H1 (cell line): Measurements from ENCODE around the gene ZNF212. TPM values are rescaled to one million over a fixed set of nuclear protein-coding genes. Genes with fewer than 3 reads are reported as not detected.

Experiments used
- CTCF ChIA-PET: fragments of 300-600 bp; sonication (Branson Sonifier 250); formaldehyde crosslinking; loops from one replicate; lab custom pipeline; 2021; ENCODE audit not compliant: partially characterized antibody; lab: Charles Lee
- POLR2A ChIA-PET: fragments of 300-600 bp; sonication (Branson Sonifier 250); formaldehyde crosslinking; loops from one replicate; lab custom pipeline; 2021; ENCODE audit warnings: inconsistent platforms; ENCODE audit not compliant: partially characterized antibody; lab: Charles Lee
- DNase-seq, 2 experiments: peaks; one replicate each; pipeline versions ENCODE4 v3.0.0 to v3.0.0-alpha.2; 2010 to 2022; ENCODE audit warnings: low spot score in 2 of 2, low read depth in 1 of 2, mixed read lengths in 1 of 2
- FAIRE-seq: peaks from 2 replicates; lab custom pipeline; 2011; peaks lifted over from hg19 to GRCh38; lab: Jason Lieb, UNC
- H2AFZ ChIP-seq: 2 replicates; pipeline ENCODE4 v1.8.1; 2012; ENCODE audit warnings: low read length, inconsistent platforms
- H2AK5ac ChIP-seq: 2 replicates; pipeline ENCODE4 v1.6.1; 2013; ENCODE audit warnings: low read depth, low read length
- H2BK120ac ChIP-seq: replicated peaks from 2 replicates; pipeline ENCODE3; 2013; ENCODE audit warnings: low read depth, low read length, inconsistent platforms
- H2BK12ac ChIP-seq: 2 replicates; pipeline ENCODE4 v1.6.1; 2013; ENCODE audit warnings: low read depth, low read length
- H2BK15ac ChIP-seq: 2 replicates; pipeline ENCODE4 v1.6.1; 2013; ENCODE audit warnings: low read length
- H2BK20ac ChIP-seq: 2 replicates; pipeline ENCODE4 v1.6.1; 2013; ENCODE audit warnings: low read length
- H2BK5ac ChIP-seq: 2 replicates; pipeline ENCODE4 v1.6.1; 2013; ENCODE audit warnings: low read depth, low read length
- H3K14ac ChIP-seq: 2 replicates; pipeline ENCODE4 v1.6.1; 2013; ENCODE audit warnings: inconsistent platforms; ENCODE audit not compliant: insufficient read length
- H3K18ac ChIP-seq: 2 replicates; pipeline ENCODE4 v1.6.1; 2013; ENCODE audit warnings: low read length; ENCODE audit errors: extremely low read depth
- H3K23ac ChIP-seq: 2 replicates; pipeline ENCODE4 v1.6.1; 2013; ENCODE audit warnings: inconsistent platforms; ENCODE audit not compliant: insufficient read length
- H3K23me2 ChIP-seq: 2 replicates; pipeline ENCODE4 v1.6.1; 2013; ENCODE audit warnings: low read depth, low read length
- H3K27ac ChIP-seq: 2 replicates; pipeline ENCODE4 v1.6.1; 2011; ENCODE audit warnings: low read depth, low read length, inconsistent platforms
- H3K27me3 ChIP-seq, 4 experiments: replicated peaks in 1 of 4; 1 replicate in 1 of 4; 2 replicates in 3 of 4; pipeline versions ENCODE4 v1.6.1 to v1.8.1; 2011 to 2013; ENCODE audit warnings: low read length in 3 of 4, mild to moderate bottlenecking in 3 of 4, inconsistent platforms in 2 of 4, mixed read lengths in 2 of 4, moderate library complexity in 1 of 4; ENCODE audit not compliant: control insufficient read depth in 3 of 4, insufficient read depth in 3 of 4; ENCODE audit errors: extremely low read depth in 1 of 4
- H3K36me3 ChIP-seq, 4 experiments: 2 replicates each; pipeline versions ENCODE4 v1.6.1 to v1.8.1; 2011 to 2013; ENCODE audit warnings: mild to moderate bottlenecking in 4 of 4, low read length in 3 of 4, moderate library complexity in 2 of 4, control low read depth in 1 of 4, inconsistent platforms in 1 of 4; ENCODE audit not compliant: insufficient read depth in 4 of 4, control insufficient read depth in 2 of 4
- H3K4ac ChIP-seq: replicated peaks from 2 replicates; pipeline ENCODE3; 2013; ENCODE audit warnings: low read length, low read depth, mixed read lengths, inconsistent platforms; ENCODE audit not compliant: insufficient read length
- H3K4me1 ChIP-seq, 4 experiments: replicated peaks in 1 of 4; 1 replicate in 1 of 4; 2 replicates in 3 of 4; pipeline versions ENCODE4 v1.6.1 to v1.8.1; 2011 to 2013; ENCODE audit warnings: low read length in 3 of 4, inconsistent platforms in 2 of 4, mixed read lengths in 1 of 4; ENCODE audit not compliant: insufficient read depth in 4 of 4, control insufficient read depth in 3 of 4
- H3K4me2 ChIP-seq, 2 experiments: 2 replicates each; pipeline versions ENCODE4 v1.6.1 to v1.8.1; 2011 to 2013; ENCODE audit warnings: low read depth in 2 of 2, low read length in 2 of 2, control low read depth in 1 of 2, inconsistent platforms in 1 of 2, mild to moderate bottlenecking in 1 of 2; ENCODE audit not compliant: insufficient read depth in 1 of 2
- H3K4me3 ChIP-seq, 4 experiments: fragments of 200-600, 300-600 bp in 1 of 4; sonication (generic), shearing (Covaris generic), sonication (Bioruptor Twin) in 1 of 4; 2 replicates each; pipeline versions ENCODE4 v1.5.1 to v1.8.1; 2011 to 2016; ENCODE audit warnings: low read length in 4 of 4, low read depth in 3 of 4, control low read depth in 2 of 4, inconsistent platforms in 2 of 4, mild to moderate bottlenecking in 2 of 4, mixed read lengths in 1 of 4, moderate library complexity in 1 of 4; ENCODE audit not compliant: insufficient read depth in 2 of 4; ENCODE audit errors: extremely low read depth in 1 of 4
- H3K56ac ChIP-seq: replicated peaks from 2 replicates; pipeline ENCODE3; 2013; ENCODE audit warnings: low read depth, mild to moderate bottlenecking, mixed read lengths, low read length, inconsistent platforms; ENCODE audit not compliant: insufficient read length
- H3K79me1 ChIP-seq: 2 replicates; pipeline ENCODE4 v1.6.1; 2013; ENCODE audit warnings: low read depth, low read length, control low read depth
- H3K79me2 ChIP-seq, 2 experiments: 2 replicates each; pipeline versions ENCODE4 v1.6.1 to v1.8.1; 2012 to 2013; ENCODE audit warnings: low read length in 2 of 2, mild to moderate bottlenecking in 2 of 2, inconsistent platforms in 1 of 2; ENCODE audit not compliant: insufficient read depth in 2 of 2, control insufficient read depth in 1 of 2
- H3K9ac ChIP-seq, 4 experiments: replicated peaks in 1 of 4; 1 replicate in 1 of 4; 2 replicates in 3 of 4; pipeline versions ENCODE4 v1.6.1 to v1.8.1; 2011 to 2013; ENCODE audit warnings: low read depth in 3 of 4, low read length in 3 of 4, control low read depth in 2 of 4, mild to moderate bottlenecking in 2 of 4, moderate library complexity in 2 of 4, inconsistent platforms in 1 of 4; ENCODE audit errors: extremely low read depth in 1 of 4
- H3K9me3 ChIP-seq, 2 experiments: 2 replicates each; pipeline versions ENCODE4 v1.6.1 to v1.8.1; 2012 to 2013; ENCODE audit warnings: mild to moderate bottlenecking in 2 of 2, moderate library complexity in 2 of 2, control low read depth in 1 of 2, inconsistent platforms in 1 of 2, low read depth in 1 of 2, low read length in 1 of 2, mixed read lengths in 1 of 2; ENCODE audit not compliant: insufficient read depth in 2 of 2
- H4K20me1 ChIP-seq, 2 experiments: replicated peaks in 1 of 2; 2 replicates each; pipeline versions ENCODE3 to v1.8.1; 2011 to 2013; ENCODE audit warnings: inconsistent platforms in 2 of 2, low read length in 2 of 2, mild to moderate bottlenecking in 1 of 2; ENCODE audit not compliant: insufficient read depth in 2 of 2, control insufficient read depth in 1 of 2
- H4K5ac ChIP-seq: 2 replicates; pipeline ENCODE4 v1.6.1; 2013; ENCODE audit warnings: low read length, low read depth, mixed read lengths, inconsistent platforms; ENCODE audit not compliant: insufficient read length
- H4K8ac ChIP-seq: 2 replicates; pipeline ENCODE4 v1.8.0; 2013; ENCODE audit warnings: mild to moderate bottlenecking, moderate library complexity, low read length, inconsistent platforms; ENCODE audit not compliant: insufficient read depth; ENCODE audit errors: extremely low read depth
- H4K91ac ChIP-seq: replicated peaks from 2 replicates; pipeline ENCODE3; 2013; ENCODE audit warnings: low read length, mixed read lengths, inconsistent platforms; ENCODE audit not compliant: insufficient read length
- TAF7 ChIP-seq: optimal IDR thresholded peaks from 2 replicates; pipeline ENCODE3; 2011; ENCODE audit warnings: low read depth, mild to moderate bottlenecking, inconsistent platforms, low read length, moderate library complexity, borderline replicate concordance
- WGBS, 2 experiments: shearing (Covaris generic) in 1 of 2; methylation state at CpG; one replicate each; pipeline versions ENCODE4 v1.1.6 to v1.1.7; 2013 to 2015; ENCODE audit warnings: low lambda C conversion rate in 2 of 2, mixed read lengths in 2 of 2, inconsistent platforms in 1 of 2, low coverage in 1 of 2, missing lambda C conversion rate in 1 of 2; ENCODE audit not compliant: insufficient replicate concordance in 2 of 2, insufficient coverage in 1 of 2, insufficient read length in 1 of 2; ENCODE audit errors: extremely low coverage in 1 of 2, missing lambda C conversion rate in 1 of 2; 5-methylcytosine and 5-hydroxymethylcytosine counted together
- polyA plus RNA-seq, 7 experiments: library from polyadenylated mRNA; depleted of rRNA in 3 of 7; stranded (reverse) in 5 of 7; unstranded in 2 of 7; fragments of >200 nt in 5 of 7; fragments of 200-250 nt in 2 of 7; gene quantifications; 1 replicate in 5 of 7; 2 replicates in 1 of 7; 4 replicates in 1 of 7; pipeline versions ENCODE4 v1.2.1 to v1.2.3, GENCODE V29; 2011 to 2013; ENCODE audit warnings: missing spikeins in 2 of 7, mixed read lengths in 2 of 7
- total RNA-seq: library from RNA; stranded (reverse); fragmentation: NEBNext Ultra II Directional; extraction: Animal tissue kit (Norgen Biotek cat#: 25700); gene quantifications from 2 replicates; pipeline ENCODE4 v1.2.1, GENCODE V29; 2021

ZNF212 gene
- total and polyA plus RNA-seq, 2 of the 8 experiments (the other 6 are each of a cell fraction or from before 2014, with no cell fraction given): 6.7 to 19.3 TPM

DNA sequence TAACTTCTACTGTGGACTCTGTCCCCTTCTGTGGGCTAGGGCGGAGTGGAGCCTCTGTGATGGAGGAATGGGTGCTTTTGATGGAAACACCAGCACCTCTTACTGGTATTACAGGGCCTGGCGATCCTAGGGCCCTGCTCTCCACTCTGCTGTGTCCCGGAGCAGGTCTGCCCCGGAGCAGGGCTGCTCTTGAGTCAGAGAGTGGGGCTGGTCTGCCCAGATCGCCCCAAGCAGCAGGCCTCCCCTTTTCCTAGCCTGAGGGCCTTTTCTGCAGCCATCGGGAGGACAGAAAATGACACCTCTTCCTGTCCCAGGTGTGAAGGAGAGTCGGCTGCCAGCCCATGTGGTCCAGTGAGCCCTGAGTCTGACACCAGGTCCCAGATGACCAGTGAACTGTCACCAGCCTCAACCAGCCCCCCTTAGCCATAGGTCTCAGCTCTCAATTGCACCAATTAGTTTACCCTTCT lies 42.7 kb upstream of the ZNF212 start:
- no peak overlapping the region for H3K27ac ChIP-seq
- H3K27me3 ChIP-seq: no peaks in the 10 kb centered on the region
- H3K9ac ChIP-seq: peak overlapping the region in 3 of 4 experiments; percentile 64 to 93 (median 91); a peak in 5 of 7 replicates
- no peak overlapping the region for H2BK5ac ChIP-seq
- H3K14ac ChIP-seq: no peak overlapping the region
- H3K4ac ChIP-seq: peak overlapping the region; percentile 41
- H3K79me1 ChIP-seq: peaks cover 8% of the 10 kb centered on the region
- no peak overlapping the region for H3K18ac ChIP-seq
- peak overlapping the region; percentile 7; the same call in 1 of the 2 replicates for H4K8ac ChIP-seq
- H2BK20ac ChIP-seq: no peak overlapping the region
- CTCF ChIA-PET: interaction anchor here (0.8 to 2.9 kb wide), 5 partner anchors 13 to 226 kb away, joined by 3 to 8 read pairs (median 5); no protein-coding TSS in a partner anchor
- peak overlapping the region; percentile 89 to 91 for H3K4me2 ChIP-seq
- peaks cover 5% of the 10 kb centered on the region; the same call in 1 of the 2 replicates for H3K23me2 ChIP-seq
- H3K4me1 ChIP-seq: peaks cover 0 to 5% (median 4%) of the 10 kb centered on the region in 4 experiments; a peak in 5 of 7 replicates
- no peak for DNase-seq
- H2AK5ac ChIP-seq: no peak overlapping the region
- peaks cover 20 to 35% (median 29%) of the 10 kb centered on the region in 4 experiments for H3K36me3 ChIP-seq
- no peak overlapping the region for H3K23ac ChIP-seq
- 66% methylated on average over 7 of the region's 7 CpGs; no CpG with 5 or more reads in 1 of the 2 experiments for WGBS, 2 experiments
- H4K91ac ChIP-seq: peak overlapping the region; percentile 10
- H3K4me3 ChIP-seq: peak overlapping the region; percentile 78 to 94 (median 88)
- no peak overlapping the region for H4K5ac ChIP-seq
- peak overlapping the region; percentile 27; the same call in 1 of the 2 replicates for H2BK12ac ChIP-seq
- no peak for FAIRE-seq
- H4K20me1 ChIP-seq: peaks cover 2 to 4% of the 10 kb centered on the region in 2 experiments
- H2AFZ ChIP-seq: no peak overlapping the region
- H3K9me3 ChIP-seq: no peaks in the 10 kb centered on the region
- no peak overlapping the region for H2BK15ac ChIP-seq
- no peak overlapping the region for H3K56ac ChIP-seq
- H2BK120ac ChIP-seq: no peak overlapping the region
- peaks cover 3 to 27% of the 10 kb centered on the region in 2 experiments; a peak in 3 of 4 replicates for H3K79me2 ChIP-seq
- POLR2A ChIA-PET: interaction anchor here (0.9 to 7.8 kb wide), 10 partner anchors 8 to 131 kb away, joined by 3 to 82 read pairs (median 7); partner anchors contain the start of genes ZNF398 and ZNF783
- no peak for TF ChIP-seq TAF7
